Spleen (tissue), 3 donors: Measurements from ENCODE around the gene KCNK7.

ENCODE experiments used
- POLR2A ChIP-seq, 3 donors: fragments of 450-650 bp; IDR thresholded peaks; one replicate each; pipeline ENCODE4 v1.5.1; 2017; ENCODE audit warnings: antibody characterized with exemption in 3 of 3, mild to moderate bottlenecking in 1 of 3
- POLR2AphosphoS5 ChIP-seq, 3 donors: sonication (generic); formaldehyde crosslinking; IDR thresholded peaks; one replicate each; pipeline ENCODE4 v1.5.1; 2017; ENCODE audit warnings: antibody characterized with exemption in 3 of 3

DNA sequence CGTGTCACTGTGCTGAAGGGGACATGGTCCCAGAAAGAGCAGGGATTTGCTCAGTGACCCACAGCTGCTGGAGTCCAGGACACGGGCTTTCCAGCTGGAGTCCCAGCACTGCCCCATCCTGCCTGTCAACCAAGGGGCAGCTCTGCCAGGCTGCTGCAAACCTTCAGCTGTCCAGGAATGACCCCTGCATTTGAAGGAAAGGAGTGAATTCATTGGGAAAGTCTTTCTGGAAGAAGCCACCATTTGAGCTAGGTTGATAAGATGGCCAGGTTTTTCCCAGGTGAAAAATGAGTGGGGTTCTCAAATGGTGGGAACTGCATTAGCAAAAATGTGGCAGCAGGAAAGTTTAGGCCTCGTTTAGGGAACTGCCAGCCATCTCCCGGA, 9.4 kb downstream of the KCNK7 start:
- TF ChIP-seq POLR2AphosphoS5 (IDR thresholded peaks at IDR 0.05) = no peak
- no peak for TF ChIP-seq POLR2A (IDR thresholded peaks at IDR 0.05)
